SH-SY5Y (cell line): ENCODE data around the gene SAP30BP.

Source experiments
- GATA2 ChIP-seq: IDR thresholded peaks from 2 replicates; pipeline ENCODE4 v1.6.1; 2011; ENCODE audit warnings: mild to moderate bottlenecking, low read depth, low read length
- GATA3 ChIP-seq: IDR thresholded peaks from 2 replicates; pipeline ENCODE4 v1.6.1; 2011; ENCODE audit warnings: low read depth, mild to moderate bottlenecking, low read length, moderate library complexity

Gene SAP30BP

GRCh38 chr17:75697651-75698291 is 30.6 kb downstream of the SAP30BP start:
- no peak for TF ChIP-seq GATA3
- no peak for TF ChIP-seq GATA2

- TF ChIP-seq GATA2: no peak
- TF ChIP-seq GATA3: no peak
Measured at GRCh38 chr17:75698659-75699058, 31.5 kb downstream of the SAP30BP start.

GRCh38 chr17:75701288-75701687 is 34.1 kb downstream of the SAP30BP start:
- TF ChIP-seq GATA3 (no peak), GATA2 (no peak)

- no peak for TF ChIP-seq GATA2
- no peak for TF ChIP-seq GATA3
Measured at GRCh38 chr17:75703191-75703590, 36.1 kb downstream of the SAP30BP start.

GRCh38 chr17:75703591-75703990 is 36.5 kb downstream of the SAP30BP start:
- TF ChIP-seq GATA3: no peak
- TF ChIP-seq GATA2: no peak

- no peak for TF ChIP-seq GATA2
- TF ChIP-seq GATA3: no peak
Measured at GRCh38 chr17:75704963-75705875, 38.1 kb downstream of the SAP30BP start.

- TF ChIP-seq GATA3 (no peak), GATA2 (no peak)
Measured at GRCh38 chr17:75706042-75706728, 39.0 kb downstream of the SAP30BP start.

GRCh38 chr17:75707079-75707571 is 40.0 kb downstream of the SAP30BP start:
- no peak for TF ChIP-seq GATA2
- no peak for TF ChIP-seq GATA3

- TF ChIP-seq GATA2: no peak
- no peak for TF ChIP-seq GATA3
Measured at GRCh38 chr17:75712446-75712845, 45.3 kb downstream of the SAP30BP start.

- TF ChIP-seq GATA2 (no peak), GATA3 (no peak)
Measured at GRCh38 chr17:75719732-75720131, 52.6 kb downstream of the SAP30BP start.

GRCh38 chr17:75720656-75721462 is 53.7 kb downstream of the SAP30BP start, which contains the start of gene ITGB4:
TSS of gene ITGB4 (plus strand) at chr17:75721459. CDS start at chr17:75724704, 3,245 bp downstream.
- TF ChIP-seq GATA3: no peak
- TF ChIP-seq GATA2: no peak

GRCh38 chr17:75721463-75722011 is 54.4 kb downstream of the SAP30BP start:
- TF ChIP-seq GATA3 (no peak), GATA2 (no peak)

GRCh38 chr17:75722076-75722475 is 54.9 kb downstream of the SAP30BP start:
- TF ChIP-seq GATA2: no peak
- TF ChIP-seq GATA3: no peak

- TF ChIP-seq GATA2: no peak
- TF ChIP-seq GATA3: no peak
Measured at GRCh38 chr17:75722542-75723095, 55.5 kb downstream of the SAP30BP start.
